Superior temporal gyrus (tissue), 1 donor: ENCODE data around the gene ZMYM4.
A peak's percentile ranks its signal among the peaks of the same experiment; 100 is the strongest.
"Not testable (repeated sequence)": the region's sequence is repeated elsewhere in the genome, so short reads cannot be mapped to it uniquely, and the experiment has no call there.

Experiments
- DNase-seq: peaks from one replicate; pipeline ENCODE4 v3.0.0-alpha.2; 2016; ENCODE audit errors: extremely low spot score

Gene ZMYM4

GRCh38 chr1:35452106-35452774 lies 183.7 kb downstream of the ZMYM4 start:
- DNase-seq, result peak; percentile 56

- DNase-seq, result no peak
Measured at GRCh38 chr1:35453031-35453430, 184.5 kb downstream of the ZMYM4 start.

DNA sequence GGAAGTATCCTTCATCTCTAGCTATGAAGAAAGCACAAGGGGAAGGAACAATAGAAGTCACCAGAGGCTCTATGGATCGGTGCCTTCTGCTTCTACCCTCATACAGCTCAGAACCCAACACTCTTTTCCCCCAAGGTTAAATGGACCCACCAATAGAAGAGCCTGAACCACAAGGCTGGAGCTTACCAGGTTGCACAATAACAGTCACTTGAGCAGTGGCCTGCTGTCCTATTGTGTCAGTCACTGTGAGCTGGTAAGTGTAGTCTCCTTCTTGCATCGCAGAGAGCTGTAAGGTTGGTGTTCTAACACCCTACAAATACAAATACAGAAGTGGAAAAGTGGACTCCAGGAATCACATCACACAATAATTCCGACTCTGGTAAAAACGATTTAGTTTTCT lies 185.7 kb downstream of the ZMYM4 start:
- no peak for DNase-seq

GRCh38 chr1:35454616-35455015 lies 186.1 kb downstream of the ZMYM4 start:
- no peak for DNase-seq

GRCh38 chr1:35460796-35461195 lies 192.3 kb downstream of the ZMYM4 start:
- no peak for DNase-seq

GRCh38 chr1:35461966-35462651 lies 193.6 kb downstream of the ZMYM4 start:
- DNase-seq, result no peak

DNA sequence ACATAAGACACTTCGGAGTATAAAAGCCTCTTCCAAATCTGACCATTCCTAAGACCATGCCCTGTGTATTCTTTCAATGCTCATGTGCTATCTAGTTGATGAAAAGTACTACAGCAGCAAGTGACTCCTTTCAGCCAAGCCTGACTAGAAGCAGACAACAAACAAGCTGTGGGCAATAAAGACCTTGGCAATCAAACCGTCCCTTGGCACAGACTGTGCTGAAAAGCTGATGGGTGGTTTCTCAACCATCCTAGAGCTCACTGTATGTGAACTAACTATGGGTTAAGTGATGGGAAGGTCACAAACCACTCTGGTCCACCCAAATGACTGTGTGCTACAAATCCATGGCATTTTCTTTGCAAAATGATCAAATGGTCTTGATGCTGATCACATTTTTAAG lies 194.7 kb downstream of the ZMYM4 start:
- no peak for DNase-seq

GRCh38 chr1:35463749-35464148 lies 195.2 kb downstream of the ZMYM4 start:
- DNase-seq, result not testable (repeated sequence)

GRCh38 chr1:35466120-35466519 lies 197.6 kb downstream of the ZMYM4 start:
- DNase-seq, result no peak

GRCh38 chr1:35470977-35471613 lies 202.6 kb downstream of the ZMYM4 start:
- DNase-seq, result peak; percentile 17
